HG02763 (cell line): ENCODE measurements around the gene PSD.

Experiments
- ATAC-seq: cut with Tn5 transposase; IDR thresholded peaks from one replicate; pipeline ENCODE4 v1.9.1; 2021; ENCODE audit warnings: mild to moderate bottlenecking, moderate library complexity; ENCODE audit not compliant: unreplicated experiment

The PSD gene

GRCh38 chr10:102420714-102421506 is 2.3 kb upstream of the PSD start, which contains the start of gene FBXL15:
TSS of gene FBXL15 (plus strand) at chr10:102420836. CDS start at chr10:102421130, 294 bp downstream.
- peak; percentile 69 for ATAC-seq

GRCh38 chr10:102420181-102420713 is 1.7 kb upstream of the PSD start:
- no peak for ATAC-seq

GRCh38 chr10:102419269-102420180 is 940 bp upstream of the PSD start:
- no peak for ATAC-seq

GRCh38 chr10:102416695-102417094 is 1.9 kb downstream of the PSD start:
- no peak for ATAC-seq

GRCh38 chr10:102416283-102416682 is 2.3 kb downstream of the PSD start:
- ATAC-seq = no peak

- ATAC-seq = no peak
These were observed 3.8 kb downstream of the PSD start for GRCh38 chr10:102414749-102415148.

GRCh38 chr10:102413806-102414561 is 4.6 kb downstream of the PSD start:
- no peak for ATAC-seq

GRCh38 chr10:102413053-102413705 is 5.4 kb downstream of the PSD start:
- no peak for ATAC-seq

GRCh38 chr10:102412293-102412692 is 6.3 kb downstream of the PSD start:
- ATAC-seq = no peak

- ATAC-seq = no peak
These were observed 7.0 kb downstream of the PSD start for GRCh38 chr10:102411341-102412255.

- ATAC-seq = no peak
These were observed 8.0 kb downstream of the PSD start for GRCh38 chr10:102410429-102411073.

GRCh38 chr10:102409604-102410428 is 8.8 kb downstream of the PSD start:
- no peak for ATAC-seq

GRCh38 chr10:102408728-102409603 is 9.6 kb downstream of the PSD start:
- no peak for ATAC-seq

- no peak for ATAC-seq
These were observed 10.4 kb downstream of the PSD start for GRCh38 chr10:102408131-102408727.

- ATAC-seq = no peak
These were observed 11.0 kb downstream of the PSD start for GRCh38 chr10:102407425-102408130.

- no peak for ATAC-seq
These were observed 11.8 kb downstream of the PSD start for GRCh38 chr10:102406815-102407214.
